GM23248 (cell line): ENCODE results near the gene ZCCHC8. TPM values are rescaled to one million over a fixed set of nuclear protein-coding genes. Genes with fewer than 3 reads are reported as not detected.

Experiments
- DNase-seq: peaks from one replicate; pipeline ENCODE4 v3.0.0-alpha.2; 2015
- H2AFZ ChIP-seq: fragments of 200-600 bp; sonication (generic); 2 replicates; pipeline ENCODE4 v1.6.1; 2016; ENCODE audit warnings: antibody characterized with exemption
- H3F3A ChIP-seq: fragments of 200-600 bp; sonication (generic); 2 replicates; pipeline ENCODE4 v1.6.1; 2016; ENCODE audit warnings: mild to moderate bottlenecking, antibody characterized with exemption, mixed run types; ENCODE audit not compliant: insufficient read depth
- H3K27ac ChIP-seq: fragments of 200-600 bp; sonication (generic); 2 replicates; pipeline ENCODE4 v1.5.1; 2016; ENCODE audit warnings: mild to moderate bottlenecking
- H3K27me3 ChIP-seq: fragments of 200-600 bp; sonication (generic); replicated peaks from 2 replicates; pipeline ENCODE4 v1.6.1; 2016; ENCODE audit warnings: mild to moderate bottlenecking; ENCODE audit not compliant: insufficient read depth
- H3K36me3 ChIP-seq: fragments of 200-600 bp; sonication (generic); 2 replicates; pipeline ENCODE4 v1.6.1; 2016; ENCODE audit warnings: low read depth, mild to moderate bottlenecking
- H3K4me1 ChIP-seq: fragments of 200-600 bp; sonication (generic); 2 replicates; pipeline ENCODE4 v1.6.1; 2016; ENCODE audit warnings: mild to moderate bottlenecking; ENCODE audit not compliant: insufficient read depth
- H3K4me2 ChIP-seq: fragments of 200-600 bp; sonication (generic); one replicate; pipeline ENCODE4 v1.6.1; 2016; ENCODE audit warnings: mild to moderate bottlenecking; ENCODE audit not compliant: unreplicated experiment
- H3K4me3 ChIP-seq: fragments of 200-600 bp; sonication (generic); 2 replicates; pipeline ENCODE4 v1.5.1; 2016; ENCODE audit warnings: mild to moderate bottlenecking
- H3K79me2 ChIP-seq: fragments of 200-600 bp; sonication (generic); 2 replicates; pipeline ENCODE4 v1.6.1; 2016; ENCODE audit warnings: mild to moderate bottlenecking; ENCODE audit not compliant: insufficient read depth
- H3K9ac ChIP-seq: fragments of 200-600 bp; sonication (generic); 2 replicates; pipeline ENCODE4 v1.6.1; 2016; ENCODE audit warnings: mild to moderate bottlenecking
- H3K9me2 ChIP-seq: fragments of 200-600 bp; sonication (generic); 2 replicates; pipeline ENCODE4 v1.6.1; 2016; ENCODE audit warnings: mixed run types, mild to moderate bottlenecking, moderate library complexity; ENCODE audit not compliant: insufficient read depth
- H3K9me3 ChIP-seq: fragments of 200-600 bp; sonication (generic); one replicate; pipeline ENCODE4 v1.6.1; 2017; ENCODE audit warnings: low read depth
- H4K20me1 ChIP-seq: fragments of 200-600 bp; sonication (generic); 2 replicates; pipeline ENCODE4 v1.6.0; 2016; ENCODE audit not compliant: insufficient read depth
- EZH2 ChIP-seq: fragments of 200-600 bp; sonication (generic); IDR thresholded peaks from 2 replicates; pipeline ENCODE4 v1.6.1; 2018; ENCODE audit warnings: antibody characterized with exemption, mild to moderate bottlenecking; ENCODE audit not compliant: insufficient read depth, poor library complexity, severe bottlenecking
- EZH2phosphoT487 ChIP-seq: fragments of 200-600 bp; sonication (generic); IDR thresholded peaks from 2 replicates; pipeline ENCODE4 v1.6.1; 2018; ENCODE audit warnings: antibody characterized with exemption, moderate library complexity, mild to moderate bottlenecking, low read depth; ENCODE audit not compliant: insufficient read depth
- WGBS, 2 experiments: methylation state at CpG; one replicate each; pipeline ENCODE4 v1.1.6; 2015 to 2017; ENCODE audit warnings: low lambda C conversion rate in 2 of 2, low coverage in 1 of 2; ENCODE audit errors: missing lambda C conversion rate in 2 of 2; 5-methylcytosine and 5-hydroxymethylcytosine counted together
- in situ Hi-C: fragments of 300-500 bp; cut with MboI; formaldehyde crosslinking; loops from 2 replicates; pipeline ENCODE4 v1.15.0; 2020
- polyA plus RNA-seq: library from polyadenylated mRNA; unstranded; fragments of >200 nt; fragmentation: Nextera tagmentation; extraction: Ambion mirVana; gene quantifications from 2 replicates; pipeline ENCODE4 v1.2.1, GENCODE V29; 2016
- total RNA-seq: library from RNA; depleted of rRNA; stranded (reverse); fragments of >200 nt; shearing (Covaris generic); gene quantifications from 2 replicates; pipeline ENCODE4 v1.2.3, GENCODE V29; 2014

Gene ZCCHC8
- total and polyA plus RNA-seq, 2 experiments from 2014 or later: 13.2 to 13.6 TPM

DNA sequence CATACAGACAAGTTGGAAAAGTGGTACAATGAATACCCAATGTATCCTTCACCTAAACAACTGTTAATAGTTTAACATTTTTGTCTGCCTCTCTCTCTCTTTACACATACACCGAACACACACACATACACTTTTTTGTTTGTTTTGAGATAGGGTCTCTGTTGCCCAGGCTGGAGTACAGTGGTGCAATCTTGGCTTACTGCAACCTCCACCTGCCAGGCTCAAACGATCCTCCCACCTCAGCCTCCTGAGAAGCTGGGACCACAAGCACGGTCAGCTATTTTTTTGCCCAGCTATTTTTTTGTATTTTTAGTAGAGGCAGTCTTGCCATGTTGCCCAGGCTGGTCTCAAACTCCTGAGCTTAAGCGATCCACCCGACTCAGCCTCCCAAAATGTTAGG lies 16.8 kb downstream of the ZCCHC8 start:
- Histone ChIP-seq H3K4me2 (no peak overlapping the region), H3K4me3 (no peak overlapping the region), H3K79me2 (peaks cover 36% of the 10 kb centered on the region), H3K36me3 (peaks cover 79% of the 10 kb centered on the region), H2AFZ (no peak overlapping the region), H3K4me1 (no peaks in the 10 kb centered on the region), H4K20me1 (no peaks in the 10 kb centered on the region), H3K9me3 (no peaks in the 10 kb centered on the region), H3K27ac (no peak overlapping the region), H3K9ac (no peak overlapping the region), H3K9me2 (no peaks in the 10 kb centered on the region), H3K27me3 (no peaks in the 10 kb centered on the region), H3F3A (0 out of 2 replicates have a peak, but pooled peaks cover 7% of the 10 kb centered on the region)
- in situ Hi-C loops: no loop called here
- DNase-seq: no peak
- TF ChIP-seq EZH2: no peak
- no peak for TF ChIP-seq EZH2phosphoT487
- WGBS, 2 experiments: 96 to 97% methylated on average over 5 of the region's 5 CpGs

DNA sequence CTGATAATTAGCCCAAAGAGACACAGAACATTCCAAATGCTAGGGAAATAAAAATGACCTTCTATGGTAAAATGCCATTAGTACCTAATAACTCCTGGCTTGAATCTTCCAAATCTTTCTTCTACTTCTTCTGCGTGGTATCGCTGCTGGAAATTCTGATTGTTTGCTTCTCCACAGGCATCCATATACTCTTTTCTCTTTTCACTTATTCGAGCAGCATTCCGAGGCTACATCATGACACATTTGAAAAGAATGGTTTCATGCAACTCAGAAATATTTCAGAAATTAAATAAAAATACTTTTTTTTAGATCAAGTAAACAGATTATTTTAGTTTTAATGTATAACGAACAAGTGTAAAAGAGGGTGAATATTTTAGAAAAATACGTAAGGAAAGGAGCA lies 18.9 kb downstream of the ZCCHC8 start:
- 92 to 93% methylated on average over 6 of the region's 6 CpGs for WGBS, 2 experiments
- H2AFZ ChIP-seq: no peak overlapping the region
- no peak overlapping the region for H3K4me2 ChIP-seq
- 0 out of 2 replicates have a peak, but pooled peaks cover 7% of the 10 kb centered on the region for H3F3A ChIP-seq
- peaks cover 25% of the 10 kb centered on the region for H3K79me2 ChIP-seq
- DNase-seq: peak; percentile 25
- no peaks in the 10 kb centered on the region for H4K20me1 ChIP-seq
- TF ChIP-seq EZH2phosphoT487 (no peak), EZH2 (no peak)
- peaks cover 71% of the 10 kb centered on the region for H3K36me3 ChIP-seq
- in situ Hi-C loops: no loop called here
- peak overlapping the region; percentile 21; the same call in 1 of the 2 replicates for H3K9ac ChIP-seq
- H3K9me2 ChIP-seq: no peaks in the 10 kb centered on the region
- H3K4me3 ChIP-seq: no peak overlapping the region
- no peaks in the 10 kb centered on the region for H3K27me3 ChIP-seq
- no peaks in the 10 kb centered on the region for H3K4me1 ChIP-seq
- H3K9me3 ChIP-seq: no peaks in the 10 kb centered on the region
- no peak overlapping the region for H3K27ac ChIP-seq

DNA sequence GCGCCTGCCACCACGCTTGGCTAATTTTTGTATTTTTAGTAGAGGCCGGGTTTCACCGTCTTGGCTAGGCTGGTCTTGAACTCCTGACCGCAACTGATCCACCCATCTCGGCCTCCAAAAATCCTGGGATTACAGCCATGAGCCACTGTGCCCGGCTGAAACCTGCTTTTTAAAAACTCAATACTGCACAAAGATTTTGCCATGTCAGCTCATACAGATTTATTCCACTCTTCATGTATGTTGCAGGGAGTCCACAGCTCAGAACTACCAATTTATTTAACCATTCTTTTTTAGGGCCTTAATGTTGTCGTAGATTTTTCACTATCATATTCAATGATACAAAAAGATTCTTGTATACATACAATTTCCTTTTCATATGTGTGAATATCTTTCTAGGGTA lies 20.0 kb downstream of the ZCCHC8 start:
- H2AFZ ChIP-seq: no peak overlapping the region
- no peak for DNase-seq
- in situ Hi-C loops: no loop called here
- H3K4me2 ChIP-seq: no peak overlapping the region
- no peak overlapping the region for H3K9ac ChIP-seq
- no peaks in the 10 kb centered on the region for H3K9me3 ChIP-seq
- peaks cover 16% of the 10 kb centered on the region for H3K79me2 ChIP-seq
- WGBS, 2 experiments: 99% methylated on average over 8 of the region's 8 CpGs
- H3K4me1 ChIP-seq: no peaks in the 10 kb centered on the region
- no peak overlapping the region for H3K27ac ChIP-seq
- H3K36me3 ChIP-seq: peaks cover 74% of the 10 kb centered on the region
- no peak overlapping the region for H3K4me3 ChIP-seq
- TF ChIP-seq EZH2phosphoT487: no peak
- H4K20me1 ChIP-seq: no peaks in the 10 kb centered on the region
- no peaks in the 10 kb centered on the region for H3K27me3 ChIP-seq
- no peaks in the 10 kb centered on the region for H3K9me2 ChIP-seq
- H3F3A ChIP-seq: peaks cover 13% of the 10 kb centered on the region; the same call in 1 of the 2 replicates

DNA sequence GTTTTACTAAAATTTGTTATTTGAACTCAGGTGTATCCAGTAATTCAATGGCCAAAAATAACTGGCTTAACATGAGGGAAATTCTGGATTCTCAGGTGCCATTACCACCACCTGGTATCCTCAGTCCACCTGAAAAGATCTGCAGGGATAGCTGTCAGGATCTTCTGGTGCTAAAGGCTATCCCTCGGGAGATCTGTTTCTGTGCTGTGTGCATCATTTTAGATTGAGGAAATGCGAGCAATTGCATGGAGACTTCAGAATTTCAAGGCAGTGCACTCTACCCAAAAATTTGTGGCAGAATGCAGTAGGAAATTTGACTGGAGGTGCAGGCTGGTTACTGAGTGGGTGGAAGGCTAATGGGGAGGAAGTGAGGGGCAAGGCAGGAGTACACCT lies 26.4 kb downstream of the ZCCHC8 start:
- H3K9me3 ChIP-seq: no peaks in the 10 kb centered on the region
- H3K9ac ChIP-seq: no peak overlapping the region
- WGBS, 2 experiments: 96 to 100% methylated on average over 2 of the region's 2 CpGs
- no peak for TF ChIP-seq EZH2phosphoT487
- TF ChIP-seq EZH2: no peak
- H3K4me3 ChIP-seq: no peak overlapping the region
- DNase-seq: no peak
- H3K79me2 ChIP-seq: peaks cover 4% of the 10 kb centered on the region; the same call in 1 of the 2 replicates
- peaks cover 26% of the 10 kb centered on the region for H3F3A ChIP-seq
- H3K27ac ChIP-seq: no peak overlapping the region
- peaks cover 39% of the 10 kb centered on the region for H3K36me3 ChIP-seq
- H3K9me2 ChIP-seq: no peaks in the 10 kb centered on the region
- peaks cover 10% of the 10 kb centered on the region for H3K4me1 ChIP-seq
- no peaks in the 10 kb centered on the region for H3K27me3 ChIP-seq
- in situ Hi-C loops: no loop called here
- H2AFZ ChIP-seq: no peak overlapping the region
- H4K20me1 ChIP-seq: no peaks in the 10 kb centered on the region
- no peak overlapping the region for H3K4me2 ChIP-seq
